Liver (tissue), 3 donors: ENCODE data around the gene PODXL2.

ENCODE experiments used
- ATF3 ChIP-seq: IDR thresholded peaks from 2 replicates; pipeline ENCODE4 v1.6.1; 2016; ENCODE audit warnings: antibody characterized with exemption
- CTCF ChIP-seq: fragments of 150-350 bp; IDR thresholded peaks from 2 replicates; pipeline ENCODE4 v1.5.1; 2017; ENCODE audit warnings: improper control_type of control experiment, low read depth, low read length; ENCODE audit not compliant: missing input control
- EGR1 ChIP-seq, 2 donors: IDR thresholded peaks; 2 replicates each; pipeline ENCODE4 v1.6.1; 2016 to 2018; ENCODE audit warnings: antibody characterized with exemption in 2 of 2, low read depth in 2 of 2
- GABPA ChIP-seq, 2 donors: IDR thresholded peaks in 1 of 2; conservative IDR thresholded peaks in 1 of 2; 2 replicates each; pipeline ENCODE4 v1.6.1; 2016; ENCODE audit warnings: antibody characterized with exemption in 2 of 2, mild to moderate bottlenecking in 1 of 2, moderate library complexity in 1 of 2
- HNF4G ChIP-seq: IDR thresholded peaks from 2 replicates; pipeline ENCODE4 v1.6.1; 2016; ENCODE audit warnings: antibody characterized with exemption
- JUND ChIP-seq, 2 donors: IDR thresholded peaks; 2 replicates each; pipeline ENCODE4 v1.6.1; 2016; ENCODE audit warnings: antibody characterized with exemption in 2 of 2
- MAX ChIP-seq: IDR thresholded peaks from 2 replicates; pipeline ENCODE4 v1.6.1; 2016; ENCODE audit warnings: antibody characterized with exemption
- RAD21 ChIP-seq, 2 donors: IDR thresholded peaks; 2 replicates each; pipeline ENCODE4 v1.6.1; 2016; ENCODE audit warnings: antibody characterized with exemption in 2 of 2, mild to moderate bottlenecking in 2 of 2
- RXRA ChIP-seq, 2 donors: IDR thresholded peaks; 2 replicates each; pipeline ENCODE4 v1.6.1; 2017 to 2018; ENCODE audit warnings: antibody characterized with exemption in 2 of 2, mild to moderate bottlenecking in 1 of 2
- SP1 ChIP-seq: IDR thresholded peaks from 2 replicates; pipeline ENCODE4 v1.6.1; 2018; ENCODE audit warnings: antibody characterized with exemption, mild to moderate bottlenecking
- TAF1 ChIP-seq: conservative IDR thresholded peaks from 2 replicates; pipeline ENCODE4 v1.6.1; 2016; ENCODE audit warnings: antibody characterized with exemption, mild to moderate bottlenecking
- YY1 ChIP-seq: IDR thresholded peaks from 2 replicates; pipeline ENCODE4 v1.6.1; 2016; ENCODE audit warnings: antibody characterized with exemption, mild to moderate bottlenecking
- TF ChIP-seq, protein P1 (sequence below): IDR thresholded peaks from 2 replicates; pipeline ENCODE4 v1.6.1; 2016; ENCODE audit warnings: antibody characterized with exemption, mild to moderate bottlenecking
- TF ChIP-seq, protein P2 (sequence below): IDR thresholded peaks from 2 replicates; pipeline ENCODE4 v1.6.1; 2016; ENCODE audit warnings: antibody characterized with exemption
- donor health status: healthy.
- donor health status: healthy.

GRCh38 chr3:127688022-127688415, 59.0 kb downstream of the PODXL2 start:
- TF ChIP-seq CTCF (no peak), ATF3 (no peak), EGR1 (IDR thresholded peaks at IDR 0.05; ENCODE audit: low read depth in 2 of 2) (no peak), MAX (no peak), JUND (IDR thresholded peaks at IDR 0.05) (no peak), SP1 (no peak), TAF1 (no peak), GABPA (IDR thresholded peaks at IDR 0.05 in 1 of 2, conservative IDR thresholded peaks at IDR 0.05 in 1 of 2) (no peak), YY1 (no peak), RAD21 (IDR thresholded peaks at IDR 0.05) (no peak), HNF4G (no peak), RXRA (IDR thresholded peaks at IDR 0.05) (no peak)
- TF ChIP-seq, protein P1, sequence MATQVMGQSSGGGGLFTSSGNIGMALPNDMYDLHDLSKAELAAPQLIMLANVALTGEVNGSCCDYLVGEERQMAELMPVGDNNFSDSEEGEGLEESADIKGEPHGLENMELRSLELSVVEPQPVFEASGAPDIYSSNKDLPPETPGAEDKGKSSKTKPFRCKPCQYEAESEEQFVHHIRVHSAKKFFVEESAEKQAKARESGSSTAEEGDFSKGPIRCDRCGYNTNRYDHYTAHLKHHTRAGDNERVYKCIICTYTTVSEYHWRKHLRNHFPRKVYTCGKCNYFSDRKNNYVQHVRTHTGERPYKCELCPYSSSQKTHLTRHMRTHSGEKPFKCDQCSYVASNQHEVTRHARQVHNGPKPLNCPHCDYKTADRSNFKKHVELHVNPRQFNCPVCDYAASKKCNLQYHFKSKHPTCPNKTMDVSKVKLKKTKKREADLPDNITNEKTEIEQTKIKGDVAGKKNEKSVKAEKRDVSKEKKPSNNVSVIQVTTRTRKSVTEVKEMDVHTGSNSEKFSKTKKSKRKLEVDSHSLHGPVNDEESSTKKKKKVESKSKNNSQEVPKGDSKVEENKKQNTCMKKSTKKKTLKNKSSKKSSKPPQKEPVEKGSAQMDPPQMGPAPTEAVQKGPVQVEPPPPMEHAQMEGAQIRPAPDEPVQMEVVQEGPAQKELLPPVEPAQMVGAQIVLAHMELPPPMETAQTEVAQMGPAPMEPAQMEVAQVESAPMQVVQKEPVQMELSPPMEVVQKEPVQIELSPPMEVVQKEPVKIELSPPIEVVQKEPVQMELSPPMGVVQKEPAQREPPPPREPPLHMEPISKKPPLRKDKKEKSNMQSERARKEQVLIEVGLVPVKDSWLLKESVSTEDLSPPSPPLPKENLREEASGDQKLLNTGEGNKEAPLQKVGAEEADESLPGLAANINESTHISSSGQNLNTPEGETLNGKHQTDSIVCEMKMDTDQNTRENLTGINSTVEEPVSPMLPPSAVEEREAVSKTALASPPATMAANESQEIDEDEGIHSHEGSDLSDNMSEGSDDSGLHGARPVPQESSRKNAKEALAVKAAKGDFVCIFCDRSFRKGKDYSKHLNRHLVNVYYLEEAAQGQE = no peak
- TF ChIP-seq, protein P2, sequence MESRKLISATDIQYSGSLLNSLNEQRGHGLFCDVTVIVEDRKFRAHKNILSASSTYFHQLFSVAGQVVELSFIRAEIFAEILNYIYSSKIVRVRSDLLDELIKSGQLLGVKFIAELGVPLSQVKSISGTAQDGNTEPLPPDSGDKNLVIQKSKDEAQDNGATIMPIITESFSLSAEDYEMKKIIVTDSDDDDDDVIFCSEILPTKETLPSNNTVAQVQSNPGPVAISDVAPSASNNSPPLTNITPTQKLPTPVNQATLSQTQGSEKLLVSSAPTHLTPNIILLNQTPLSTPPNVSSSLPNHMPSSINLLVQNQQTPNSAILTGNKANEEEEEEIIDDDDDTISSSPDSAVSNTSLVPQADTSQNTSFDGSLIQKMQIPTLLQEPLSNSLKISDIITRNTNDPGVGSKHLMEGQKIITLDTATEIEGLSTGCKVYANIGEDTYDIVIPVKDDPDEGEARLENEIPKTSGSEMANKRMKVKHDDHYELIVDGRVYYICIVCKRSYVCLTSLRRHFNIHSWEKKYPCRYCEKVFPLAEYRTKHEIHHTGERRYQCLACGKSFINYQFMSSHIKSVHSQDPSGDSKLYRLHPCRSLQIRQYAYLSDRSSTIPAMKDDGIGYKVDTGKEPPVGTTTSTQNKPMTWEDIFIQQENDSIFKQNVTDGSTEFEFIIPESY = no peak
